Astrocyte of the spinal cord (primary cell): ENCODE results near the gene BTG2.
A peak's percentile ranks its signal among the peaks of the same experiment; 100 is the strongest.

ENCODE experiments used
- DNase-seq: peaks from one replicate; pipeline ENCODE4 v3.0.0; 2011; ENCODE audit warnings: low read depth, low spot score
- H3K4me3 ChIP-seq: 2 replicates; pipeline ENCODE4 v1.5.1; 2011; ENCODE audit warnings: low read depth, mild to moderate bottlenecking, low read length, moderate library complexity
- CTCF ChIP-seq: IDR thresholded peaks from 2 replicates; pipeline ENCODE4 v1.5.1; 2012; ENCODE audit warnings: low read depth, mild to moderate bottlenecking, low read length, inconsistent platforms
- in situ Hi-C: cut with HindIII; loops from 2 replicates; pipeline ENCODE4 v1.10.0; 2017; ENCODE audit warnings: low sequenced_read_pairs

The BTG2 gene

DNA sequence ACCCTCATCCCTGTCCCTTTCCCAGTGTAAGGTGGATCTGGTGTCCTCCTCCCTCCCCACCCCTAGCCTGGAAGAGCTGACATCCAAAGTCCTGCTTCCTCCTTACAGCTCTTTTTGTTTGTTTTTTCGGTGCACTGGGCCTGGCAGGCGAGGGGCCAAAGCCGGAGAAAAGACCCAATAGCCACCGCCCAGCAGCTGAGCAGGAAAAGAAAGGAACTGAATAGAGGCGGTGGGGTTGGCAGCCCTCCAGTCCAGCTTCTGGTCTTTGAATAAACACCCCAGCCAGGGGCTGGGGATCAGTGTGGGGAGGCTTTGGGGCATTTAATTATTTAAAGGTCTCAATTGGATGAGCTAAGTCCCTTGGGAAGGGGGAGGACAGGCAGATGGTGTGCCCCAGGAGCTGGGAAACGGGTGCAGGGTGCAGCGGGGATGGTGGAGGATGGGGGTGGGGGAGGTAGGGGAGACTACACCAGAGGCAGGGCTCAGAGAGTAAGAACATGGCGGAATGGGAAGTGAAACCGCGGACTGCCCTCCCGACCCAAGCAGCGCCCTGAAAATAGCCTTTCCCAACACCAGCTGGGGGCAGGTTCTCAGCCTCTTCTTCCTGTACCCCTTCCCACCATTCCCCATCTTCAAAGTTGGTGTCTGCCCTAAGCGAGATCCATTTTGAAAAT, 20.2 kb downstream of the BTG2 start:
- TF ChIP-seq CTCF = no peak
- no peak overlapping the region for H3K4me3 ChIP-seq
- DNase-seq = peak; percentile 19
- in situ Hi-C loops = no loop called here

GRCh38 chr1:203326830-203327683, 21.7 kb downstream of the BTG2 start:
- in situ Hi-C loops = no loop called here
- peak; percentile 89 for DNase-seq
- TF ChIP-seq CTCF = no peak
- peak overlapping the region; percentile 45 for H3K4me3 ChIP-seq

DNA sequence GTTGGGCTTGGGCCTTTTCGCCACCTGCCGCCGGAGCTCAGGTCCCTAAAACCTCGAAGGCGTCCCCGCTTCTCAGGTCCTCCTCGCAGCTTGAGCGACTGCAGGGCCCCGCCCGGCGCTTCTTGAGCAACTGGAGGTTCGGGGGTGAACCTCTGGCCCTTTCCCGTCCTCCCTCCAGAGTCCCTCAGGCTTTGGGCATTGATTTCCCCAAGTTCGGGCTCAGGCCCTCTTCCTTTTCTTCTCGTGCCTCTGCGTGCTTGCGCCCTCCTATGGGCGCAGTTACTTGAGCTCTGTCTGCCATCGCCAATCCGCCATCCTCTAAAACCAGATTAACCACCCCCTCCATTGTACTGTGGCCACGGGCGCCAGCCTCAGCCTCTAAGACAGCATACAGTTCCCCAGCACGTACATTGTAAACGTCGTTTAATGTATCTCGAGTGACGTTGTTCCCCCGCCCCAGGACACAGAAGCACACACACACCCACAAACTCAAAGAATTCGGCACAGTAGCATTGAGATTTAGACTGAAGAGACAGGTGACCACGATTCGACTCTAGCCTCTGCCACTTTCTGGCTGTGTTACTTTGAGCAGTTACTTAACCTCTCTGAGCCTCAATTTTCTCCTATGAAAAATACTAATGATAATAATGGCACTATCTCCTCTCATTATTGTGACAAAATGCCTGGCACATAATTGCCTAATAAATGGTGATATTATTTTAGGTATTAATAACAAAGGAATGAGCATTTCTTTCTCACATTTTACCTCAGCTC, 22.6 kb downstream of the BTG2 start:
- DNase-seq = peak; percentile 49
- in situ Hi-C loops = no loop called here
- peak; percentile 44 for TF ChIP-seq CTCF
- peak overlapping the region; percentile 45 for H3K4me3 ChIP-seq

GRCh38 chr1:203328714-203329122, 23.4 kb downstream of the BTG2 start:
- no peak for TF ChIP-seq CTCF
- in situ Hi-C loops = no loop called here
- no peak overlapping the region for H3K4me3 ChIP-seq
- peak; percentile 82 for DNase-seq

GRCh38 chr1:203331224-203331623, 25.9 kb downstream of the BTG2 start:
- H3K4me3 ChIP-seq = no peak overlapping the region
- TF ChIP-seq CTCF = no peak
- no peak for DNase-seq
- in situ Hi-C loops = no loop called here

DNA sequence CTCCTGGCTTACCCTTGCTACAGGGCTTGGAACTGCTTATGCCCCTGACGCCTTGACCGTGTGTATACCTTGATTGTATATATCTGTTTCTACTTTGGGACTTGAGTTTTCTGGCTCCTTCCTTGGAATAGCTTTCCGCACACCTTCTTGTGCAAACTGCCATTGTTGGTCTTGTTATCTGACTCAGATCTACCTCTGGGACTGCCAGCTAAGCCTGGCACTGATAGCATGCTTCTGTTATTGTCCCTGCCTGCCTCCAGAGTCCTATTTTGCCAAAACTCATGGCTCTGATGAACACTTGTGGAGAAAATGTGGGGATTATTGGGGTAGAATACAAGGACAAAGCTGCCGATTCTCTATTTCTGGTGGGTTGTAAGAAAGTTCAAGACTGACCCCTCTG, 30.2 kb downstream of the BTG2 start:
- no peak for TF ChIP-seq CTCF
- in situ Hi-C loops = no loop called here
- DNase-seq = no peak
- no peak overlapping the region for H3K4me3 ChIP-seq
